Measurements from ENCODE around the gene UCN2.

Gene UCN2

GRCh38 chr3:48514431-48515227 is 49.0 kb downstream of the UCN2 start:
- H3K4me3 Mint-ChIP-seq, result no peak overlapping the region
- TF ChIP-seq CTCF (IDR thresholded peaks at IDR 0.05; ENCODE audit: unreplicated experiment in 3 of 3), result no peak
- H3K27me3 Mint-ChIP-seq (ENCODE audit: low read depth), result no peaks in the 10 kb centered on the region
- no peaks in the 10 kb centered on the region for H3K9me3 Mint-ChIP-seq
- H3K27ac Mint-ChIP-seq, result no peak overlapping the region
- H3K36me3 Mint-ChIP-seq (ENCODE audit: low read depth), result no peaks in the 10 kb centered on the region
- no peaks in the 10 kb centered on the region for H3K4me1 Mint-ChIP-seq
